D721Med (cell line): Measurements from ENCODE around the gene CIP2A.

Experiments
- DNase-seq: peaks from one replicate; pipeline ENCODE4 v3.0.0; 2011; ENCODE audit warnings: low spot score; ENCODE audit not compliant: insufficient read length
- FAIRE-seq: peaks from 2 replicates; lab custom pipeline; 2011; peaks lifted over from hg19 to GRCh38; lab: Jason Lieb, UNC
- CTCF ChIP-seq: IDR thresholded peaks from 2 replicates; pipeline ENCODE4 v1.5.1; 2012; ENCODE audit warnings: mild to moderate bottlenecking, control low read depth; ENCODE audit not compliant: insufficient read depth; ENCODE audit errors: missing control alignments

Gene CIP2A

GRCh38 chr3:108565506-108565905 lies 23.7 kb downstream of the CIP2A start:
- DNase-seq (no peak), FAIRE-seq (peak; percentile 73)
- TF ChIP-seq CTCF, result no peak

- TF ChIP-seq CTCF, result no peak
- DNase-seq (no peak), FAIRE-seq (peak; percentile 6)
Observed at GRCh38 chr3:108564564-108564963, 24.7 kb downstream of the CIP2A start.

- DNase-seq, result no peak
- no peak for TF ChIP-seq CTCF
- FAIRE-seq, result no peak
Observed at GRCh38 chr3:108562565-108562964, 26.7 kb downstream of the CIP2A start.

GRCh38 chr3:108555966-108556581 lies 33.2 kb downstream of the CIP2A start:
- DNase-seq, result no peak
- FAIRE-seq, result no peak

GRCh38 chr3:108554913-108555571 lies 34.2 kb downstream of the CIP2A start:
- TF ChIP-seq CTCF, result no peak
- FAIRE-seq, result no peak
- no peak for DNase-seq

More at GRCh38 chr3:108555966-108556581, 33.2 kb downstream of the CIP2A start:
- no peak for TF ChIP-seq CTCF

- no peak for TF ChIP-seq CTCF
- FAIRE-seq, result no peak
Observed at GRCh38 chr3:108554229-108554628, 35.0 kb downstream of the CIP2A start.

More at GRCh38 chr3:108554229-108554628, 35.0 kb downstream of the CIP2A start:
- no peak for DNase-seq
